ENCODE data around the gene NFIB. TPM values are rescaled to one million over a fixed set of nuclear protein-coding genes. Genes with fewer than 3 reads are reported as not detected.

The NFIB gene
- total RNA-seq, 1 experiment from 2014 or later: 12.5 TPM

DNA sequence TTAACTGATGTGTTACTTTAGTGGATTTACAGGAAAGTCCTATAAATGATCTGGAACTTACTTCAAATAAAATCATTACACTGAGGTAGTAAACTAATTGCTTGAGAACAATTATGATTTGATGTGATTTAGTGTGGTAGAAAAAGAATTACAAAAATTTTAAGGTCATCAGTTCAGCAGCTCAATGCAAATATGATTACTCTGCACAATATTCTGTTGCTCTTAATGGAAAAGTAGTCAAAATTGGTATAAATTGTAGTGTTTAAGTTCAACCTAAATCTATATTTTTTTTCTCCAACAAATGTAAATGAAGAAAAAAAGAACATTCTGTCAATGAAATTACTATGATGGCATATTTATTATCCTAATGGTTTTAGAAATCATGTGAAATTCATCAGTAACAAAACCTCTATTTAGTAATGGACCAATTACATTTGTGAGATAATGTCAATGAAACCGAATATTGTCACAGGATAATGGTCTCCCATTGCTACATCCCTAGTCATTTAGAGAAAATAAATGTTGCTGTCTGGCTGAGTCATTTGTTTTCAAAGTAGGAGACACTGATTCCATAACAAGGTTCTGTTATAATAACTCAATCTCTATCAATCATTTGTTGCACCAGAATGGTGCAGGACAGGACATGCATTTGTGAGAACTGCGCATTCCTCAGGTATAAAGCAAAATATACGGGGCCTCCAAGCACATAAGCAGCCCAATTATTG, 177.1 kb downstream of the NFIB start:
- no peaks in the 10 kb centered on the region; the same call in 1 of the 2 replicates for H3K4me1 Mint-ChIP-seq
- no peak for DNase-seq (ENCODE audit: low spot score)
- no peaks in the 10 kb centered on the region for H3K9me3 Mint-ChIP-seq
- no peak overlapping the region for H3K27ac Mint-ChIP-seq
- TF ChIP-seq ZNF232 (CRISPR knock-in tag; IDR thresholded peaks at IDR 0.05): no peak
- no peak for TF ChIP-seq ATF6 (CRISPR knock-in tag; IDR thresholded peaks at IDR 0.05)
- no peak for TF ChIP-seq SMAD3 (CRISPR knock-in tag; IDR thresholded peaks at IDR 0.05; ENCODE audit: borderline replicate concordance)
- no peak for TF ChIP-seq SMAD4 (CRISPR knock-in tag; IDR thresholded peaks at IDR 0.05)
- TF ChIP-seq, protein P1, sequence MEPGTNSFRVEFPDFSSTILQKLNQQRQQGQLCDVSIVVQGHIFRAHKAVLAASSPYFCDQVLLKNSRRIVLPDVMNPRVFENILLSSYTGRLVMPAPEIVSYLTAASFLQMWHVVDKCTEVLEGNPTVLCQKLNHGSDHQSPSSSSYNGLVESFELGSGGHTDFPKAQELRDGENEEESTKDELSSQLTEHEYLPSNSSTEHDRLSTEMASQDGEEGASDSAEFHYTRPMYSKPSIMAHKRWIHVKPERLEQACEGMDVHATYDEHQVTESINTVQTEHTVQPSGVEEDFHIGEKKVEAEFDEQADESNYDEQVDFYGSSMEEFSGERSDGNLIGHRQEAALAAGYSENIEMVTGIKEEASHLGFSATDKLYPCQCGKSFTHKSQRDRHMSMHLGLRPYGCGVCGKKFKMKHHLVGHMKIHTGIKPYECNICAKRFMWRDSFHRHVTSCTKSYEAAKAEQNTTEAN (CRISPR knock-in tag; IDR thresholded peaks at IDR 0.05): no peak
- TF ChIP-seq ZBTB21 (CRISPR knock-in tag; IDR thresholded peaks at IDR 0.05; ENCODE audit: borderline replicate concordance): no peak
- CTCF ChIA-PET: no interaction called here
- no peak overlapping the region for H3K4me3 Mint-ChIP-seq
- POLR2A ChIA-PET: no interaction called here
- no peaks in the 10 kb centered on the region for H3K27me3 Mint-ChIP-seq (ENCODE audit: low read depth)
- no peak for ATAC-seq
- no peaks in the 10 kb centered on the region for H3K36me3 Mint-ChIP-seq

- DNase-seq (ENCODE audit: low spot score) (no peak), ATAC-seq (no peak)
- Mint-ChIP-seq H3K4me3 (no peak overlapping the region), H3K36me3 (no peaks in the 10 kb centered on the region), H3K27ac (0 out of 2 replicates have a peak overlapping the region, but pooled peaks have one; percentile 39), H3K27me3 (ENCODE audit: low read depth) (no peaks in the 10 kb centered on the region), H3K4me1 (no peaks in the 10 kb centered on the region; the same call in 1 of the 2 replicates), H3K9me3 (no peaks in the 10 kb centered on the region)
- CTCF ChIA-PET: no interaction called here
- POLR2A ChIA-PET: no interaction called here
- TF ChIP-seq ZNF232 (CRISPR knock-in tag; IDR thresholded peaks at IDR 0.05) (no peak), GTF2I (CRISPR knock-in tag; conservative IDR thresholded peaks at IDR 0.05) (no peak), MYBL2 (CRISPR knock-in tag; IDR thresholded peaks at IDR 0.05) (no peak), SOX15 (CRISPR knock-in tag; IDR thresholded peaks at IDR 0.05) (no peak), MXD4 (CRISPR knock-in tag; IDR thresholded peaks at IDR 0.05; ENCODE audit: borderline replicate concordance) (no peak), NFYB (CRISPR knock-in tag; conservative IDR thresholded peaks at IDR 0.05; ENCODE audit: low read depth) (no peak), AFF4 (CRISPR knock-in tag; IDR thresholded peaks at IDR 0.05; ENCODE audit: borderline replicate concordance) (no peak), NFE2L1 (CRISPR knock-in tag; IDR thresholded peaks at IDR 0.05) (no peak)
- TF ChIP-seq, protein P2, sequence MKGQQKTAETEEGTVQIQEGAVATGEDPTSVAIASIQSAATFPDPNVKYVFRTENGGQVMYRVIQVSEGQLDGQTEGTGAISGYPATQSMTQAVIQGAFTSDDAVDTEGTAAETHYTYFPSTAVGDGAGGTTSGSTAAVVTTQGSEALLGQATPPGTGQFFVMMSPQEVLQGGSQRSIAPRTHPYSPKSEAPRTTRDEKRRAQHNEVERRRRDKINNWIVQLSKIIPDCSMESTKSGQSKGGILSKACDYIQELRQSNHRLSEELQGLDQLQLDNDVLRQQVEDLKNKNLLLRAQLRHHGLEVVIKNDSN (CRISPR knock-in tag; IDR thresholded peaks at IDR 0.05): no peak
Observed at GRCh38 chr9:14136047-14136635, 177.8 kb downstream of the NFIB start.
